ENCODE results near the gene OR10AD1.
"Not testable (repeated sequence)": the region's sequence is repeated elsewhere in the genome, so short reads cannot be mapped to it uniquely, and the experiment has no call there.

OR10AD1 gene

DNA sequence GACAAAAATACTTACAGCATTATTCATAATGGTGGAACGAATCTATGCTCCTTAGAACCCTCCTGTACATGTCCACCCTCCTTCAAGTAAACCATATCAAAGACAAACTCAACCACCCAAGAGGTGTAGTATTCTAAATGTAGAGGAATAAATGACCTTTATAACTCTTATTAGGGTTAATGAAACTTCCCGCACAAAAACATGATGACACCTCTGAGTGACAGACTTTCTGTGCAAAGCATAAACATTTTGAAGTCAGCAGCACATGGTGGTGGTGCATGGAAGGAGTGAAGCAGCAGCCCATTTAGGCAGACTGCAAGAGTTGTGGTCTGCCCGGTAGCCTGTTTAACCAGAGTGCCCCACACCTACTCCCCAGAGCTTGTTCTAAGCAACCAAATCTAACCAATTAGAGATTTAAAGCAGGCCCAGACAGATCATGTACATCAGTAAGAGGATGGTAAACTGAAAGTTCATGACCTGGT lies 45.2 kb downstream of the OR10AD1 start:
- no peak for DNase-seq
- H3K27me3 ChIP-seq, result peaks cover 0 to 4% of the 10 kb centered on the region in 2 donors
- no peaks in the 10 kb centered on the region for H3K9me3 ChIP-seq
- TF ChIP-seq, protein P1, sequence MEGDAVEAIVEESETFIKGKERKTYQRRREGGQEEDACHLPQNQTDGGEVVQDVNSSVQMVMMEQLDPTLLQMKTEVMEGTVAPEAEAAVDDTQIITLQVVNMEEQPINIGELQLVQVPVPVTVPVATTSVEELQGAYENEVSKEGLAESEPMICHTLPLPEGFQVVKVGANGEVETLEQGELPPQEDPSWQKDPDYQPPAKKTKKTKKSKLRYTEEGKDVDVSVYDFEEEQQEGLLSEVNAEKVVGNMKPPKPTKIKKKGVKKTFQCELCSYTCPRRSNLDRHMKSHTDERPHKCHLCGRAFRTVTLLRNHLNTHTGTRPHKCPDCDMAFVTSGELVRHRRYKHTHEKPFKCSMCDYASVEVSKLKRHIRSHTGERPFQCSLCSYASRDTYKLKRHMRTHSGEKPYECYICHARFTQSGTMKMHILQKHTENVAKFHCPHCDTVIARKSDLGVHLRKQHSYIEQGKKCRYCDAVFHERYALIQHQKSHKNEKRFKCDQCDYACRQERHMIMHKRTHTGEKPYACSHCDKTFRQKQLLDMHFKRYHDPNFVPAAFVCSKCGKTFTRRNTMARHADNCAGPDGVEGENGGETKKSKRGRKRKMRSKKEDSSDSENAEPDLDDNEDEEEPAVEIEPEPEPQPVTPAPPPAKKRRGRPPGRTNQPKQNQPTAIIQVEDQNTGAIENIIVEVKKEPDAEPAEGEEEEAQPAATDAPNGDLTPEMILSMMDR (IDR thresholded peaks at IDR 0.05), result no peak
- peaks cover 5 to 11% (median 7%) of the 10 kb centered on the region in 3 donors for H3K36me3 ChIP-seq
- peak overlapping the region; percentile 83 to 97 for H3K4me3 ChIP-seq
- intact Hi-C loops (cut with DNase I; ENCODE audit: low total_unique reads), result loop anchor here (5.0 kb wide), 1 partner anchor 51 kb away; the partner anchor contains the start of gene SENP1
- peak overlapping the region; percentile 86 to 94 for H3K27ac ChIP-seq
- peaks cover 0 to 16% (median 12%) of the 10 kb centered on the region in 4 donors for H3K4me1 ChIP-seq

DNA sequence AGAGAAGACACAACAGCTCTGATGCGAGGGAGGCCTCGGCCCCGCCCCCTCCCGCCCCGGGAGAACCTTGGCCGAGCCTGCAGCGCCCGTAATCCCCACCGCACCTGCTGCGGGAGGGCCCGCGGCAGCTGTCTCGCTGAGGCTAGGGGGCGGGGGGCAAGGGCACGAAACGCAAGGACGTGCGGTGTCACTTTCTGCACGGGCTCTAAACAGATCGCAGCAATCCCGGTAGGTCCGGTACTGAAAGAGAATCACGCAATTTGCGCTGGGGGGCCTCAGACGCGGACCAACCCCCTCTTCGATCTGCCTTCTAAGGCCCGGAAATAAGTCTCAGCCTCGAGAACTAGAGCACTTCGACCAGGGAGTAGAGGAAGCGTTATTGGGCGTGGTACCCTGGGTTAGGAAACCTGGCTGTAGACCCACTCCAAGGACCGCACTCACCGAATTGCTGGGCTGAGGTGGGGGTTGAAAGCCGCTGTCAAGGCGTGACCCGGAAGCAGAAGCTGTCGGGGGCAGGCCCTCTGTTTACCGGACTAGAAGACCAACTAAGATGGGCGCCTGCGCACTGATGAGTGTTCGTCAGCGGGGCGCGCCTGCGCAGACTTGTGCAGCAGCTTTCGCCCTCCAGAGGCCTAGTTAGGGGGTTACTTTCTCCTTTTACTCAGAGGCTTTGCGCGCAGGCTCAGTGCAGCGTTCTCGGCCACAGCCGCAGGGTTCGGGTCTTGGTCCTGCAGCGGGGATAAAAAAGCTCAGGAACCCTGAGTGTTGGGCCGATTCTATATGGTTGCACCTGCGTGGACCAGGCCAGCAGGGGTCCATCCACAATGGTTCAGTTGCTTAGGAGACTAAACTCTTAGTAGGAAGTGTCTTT lies 45.8 kb downstream of the OR10AD1 start, which contains the start of gene ASB8:
Gene ASB8 (minus strand): TSS at position 498 of the 871 bp plus-strand sequence. CDS start 4,019 bp downstream, outside the sequence.
- intact Hi-C loops (cut with DNase I; ENCODE audit: low total_unique reads), result loop anchor here (5.0 kb wide), 1 partner anchor 50 kb away; the partner anchor contains the start of gene SENP1
- H3K9me3 ChIP-seq, result no peaks in the 10 kb centered on the region
- peaks cover 12 to 18% (median 13%) of the 10 kb centered on the region in 3 donors for H3K36me3 ChIP-seq
- peaks cover 0 to 4% of the 10 kb centered on the region in 2 donors for H3K27me3 ChIP-seq
- H3K27ac ChIP-seq, result peak within 1 kb of the TSS; percentile 86 to 94
- DNase-seq, result peak; percentile 99
- H3K4me1 ChIP-seq, result peaks cover 0 to 16% (median 12%) of the 10 kb centered on the region in 4 donors
- TF ChIP-seq, protein P1 (IDR thresholded peaks at IDR 0.05), result peak; percentile 44 to 67
- peak within 1 kb of the TSS; percentile 83 to 97 for H3K4me3 ChIP-seq

DNA sequence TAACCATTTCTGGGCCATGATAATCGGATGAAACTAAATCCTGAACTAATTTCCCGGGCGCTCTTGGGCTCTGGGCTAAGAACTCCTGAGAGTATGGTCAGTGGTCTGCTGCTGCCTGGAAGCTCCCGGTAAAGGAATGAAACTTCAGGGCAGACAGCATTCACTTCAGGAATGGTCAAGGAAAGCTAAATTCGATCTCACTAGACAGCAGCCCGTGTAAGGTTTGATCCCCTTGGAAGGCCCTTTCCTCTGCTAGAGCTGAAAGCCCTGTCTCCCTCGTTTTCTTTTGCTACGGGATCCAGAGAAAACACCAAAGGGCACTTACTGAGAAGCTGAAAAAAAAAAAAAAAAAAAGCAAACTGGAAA lies 46.5 kb downstream of the OR10AD1 start:
- intact Hi-C loops (cut with DNase I; ENCODE audit: low total_unique reads), result loop anchor here (5.0 kb wide), 1 partner anchor 49 kb away; the partner anchor contains the start of gene SENP1

DNA sequence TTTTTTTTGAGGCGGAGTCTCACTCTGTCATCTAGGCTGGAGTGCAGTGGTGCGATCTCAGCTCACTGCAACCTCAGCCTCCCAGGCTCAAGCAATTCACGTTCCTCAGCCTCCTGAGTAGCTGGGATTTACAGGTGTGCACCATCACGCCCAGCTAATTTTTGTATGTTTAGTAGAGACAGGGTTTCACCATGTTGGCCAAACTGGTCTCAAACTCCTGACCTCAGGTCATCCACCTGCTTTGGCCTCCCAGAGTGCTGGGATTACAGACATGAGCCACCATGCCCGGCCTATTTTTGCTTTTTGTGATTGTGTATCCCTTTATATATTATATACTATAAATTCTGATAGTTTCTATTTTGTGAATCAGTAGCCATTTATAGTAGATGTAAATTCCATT lies 47.3 kb downstream of the OR10AD1 start:
- H3K4me3 ChIP-seq, H3K27me3 ChIP-seq, H3K9me3 ChIP-seq, H3K27ac ChIP-seq, DNase-seq: not testable (repeated sequence)
- Histone ChIP-seq H3K4me1 (peaks cover 0 to 16% (median 12%) of the 10 kb centered on the region in 4 donors), H3K36me3 (peaks cover 27 to 33% (median 27%) of the 10 kb centered on the region in 3 donors)
- intact Hi-C loops (cut with DNase I; ENCODE audit: low total_unique reads), result loop anchor here (5.0 kb wide), 1 partner anchor 48 kb away; the partner anchor contains the start of gene SENP1

More for the DNA sequence above, 46.5 kb downstream of the OR10AD1 start:
- TF ChIP-seq, protein P1 (IDR thresholded peaks at IDR 0.05), result no peak
- Histone ChIP-seq H3K27me3 (no peaks in the 10 kb centered on the region), H3K9me3 (no peaks in the 10 kb centered on the region), H3K4me1 (peaks cover 0 to 16% (median 12%) of the 10 kb centered on the region in 4 donors), H3K36me3 (peaks cover 18 to 24% (median 18%) of the 10 kb centered on the region in 3 donors), H3K27ac (peak overlapping the region; percentile 86 to 94), H3K4me3 (peak overlapping the region; percentile 83 to 97)
- DNase-seq, result no peak
